ENCODE measurements around the gene MIGA1.
"Not testable (repeated sequence)": the region's sequence is repeated elsewhere in the genome, so short reads cannot be mapped to it uniquely, and the experiment has no call there.

Gene MIGA1

GRCh38 chr1:77803371-77803770, 23.9 kb downstream of the MIGA1 start:
- no peak for DNase-seq

DNA sequence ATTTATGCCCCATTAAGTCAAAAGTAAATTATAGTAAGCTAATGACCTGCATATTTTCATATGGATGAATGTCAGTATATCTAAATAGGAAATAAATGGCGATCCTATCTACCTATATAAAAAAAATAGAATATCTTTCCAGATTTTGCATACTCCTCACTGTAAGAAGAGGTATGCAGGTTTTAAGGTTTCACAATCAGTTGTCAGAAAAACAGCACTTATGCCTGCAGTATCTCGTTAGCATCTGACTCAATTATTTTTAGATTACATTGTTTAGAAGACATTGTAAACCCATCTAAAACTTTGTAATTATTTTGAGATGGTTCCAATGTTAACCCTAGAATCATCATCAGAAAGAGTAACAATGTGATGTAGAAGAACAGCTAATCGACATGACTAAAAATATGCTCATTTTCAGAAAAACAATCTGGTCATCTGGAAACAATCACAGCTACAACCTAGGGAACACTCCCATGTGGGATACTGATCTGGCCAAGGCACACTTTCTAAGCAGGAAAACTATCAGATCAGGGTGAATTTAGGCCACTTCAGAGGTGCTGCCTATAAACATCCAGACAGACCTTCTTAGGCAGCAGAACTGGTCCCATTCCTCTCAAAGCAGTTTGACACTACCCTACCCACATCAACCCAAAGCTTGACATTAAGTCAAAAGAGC, 30.5 kb downstream of the MIGA1 start:
- DNase-seq: not testable (repeated sequence)

GRCh38 chr1:77811589-77811988, 32.1 kb downstream of the MIGA1 start:
- DNase-seq: not testable (repeated sequence)

GRCh38 chr1:77817368-77818209, 38.1 kb downstream of the MIGA1 start:
- no peak for DNase-seq

DNA sequence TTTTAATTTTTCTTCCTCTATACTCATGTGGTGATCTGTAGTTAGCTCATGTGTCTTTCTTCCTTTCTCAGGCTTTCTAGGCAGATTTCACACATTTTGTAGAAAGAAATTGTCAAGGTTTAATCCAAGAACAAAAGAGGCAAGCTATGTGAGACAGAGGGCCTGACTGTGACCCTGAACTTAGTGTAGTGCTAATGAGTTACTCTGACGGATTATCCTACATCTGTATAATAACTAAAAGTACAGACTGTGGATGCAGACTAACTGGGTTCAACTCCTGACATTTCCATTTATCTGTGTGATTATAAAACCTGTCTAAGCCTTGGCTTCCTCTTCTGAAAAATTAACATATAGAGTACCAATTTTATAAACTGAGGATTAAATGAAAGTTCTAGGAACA, 40.7 kb downstream of the MIGA1 start:
- DNase-seq: no peak

GRCh38 chr1:77824079-77824478, 44.6 kb downstream of the MIGA1 start:
- no peak for DNase-seq

GRCh38 chr1:77824694-77825093, 45.2 kb downstream of the MIGA1 start:
- no peak for DNase-seq

DNA sequence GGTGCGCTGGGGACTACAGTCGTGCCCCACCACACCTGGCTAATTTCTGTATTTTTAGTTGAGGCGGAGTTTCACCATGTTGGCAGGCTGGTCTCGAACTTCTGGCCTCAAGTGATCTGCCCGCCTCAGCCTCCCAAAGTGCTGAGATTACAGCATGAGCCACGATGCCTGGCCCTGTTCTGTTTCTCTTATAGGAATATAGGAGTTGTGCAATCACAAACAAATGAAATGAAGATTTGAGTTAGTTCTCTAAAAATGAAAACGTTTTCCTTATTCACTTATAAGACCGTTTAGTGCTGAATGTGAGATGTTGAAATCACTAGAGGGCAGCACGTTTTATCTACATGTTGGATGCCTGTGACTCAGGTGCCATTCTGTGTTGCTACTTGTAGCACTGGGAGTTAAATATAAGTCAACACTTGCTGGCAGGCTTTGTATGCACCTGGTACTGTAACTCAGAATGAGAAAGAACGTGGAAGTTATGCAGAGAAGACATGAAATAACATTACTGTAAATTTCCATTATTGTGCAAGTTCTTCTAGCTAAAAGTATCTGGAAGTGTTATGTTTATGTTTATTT, 45.8 kb downstream of the MIGA1 start:
- no peak for DNase-seq

DNA sequence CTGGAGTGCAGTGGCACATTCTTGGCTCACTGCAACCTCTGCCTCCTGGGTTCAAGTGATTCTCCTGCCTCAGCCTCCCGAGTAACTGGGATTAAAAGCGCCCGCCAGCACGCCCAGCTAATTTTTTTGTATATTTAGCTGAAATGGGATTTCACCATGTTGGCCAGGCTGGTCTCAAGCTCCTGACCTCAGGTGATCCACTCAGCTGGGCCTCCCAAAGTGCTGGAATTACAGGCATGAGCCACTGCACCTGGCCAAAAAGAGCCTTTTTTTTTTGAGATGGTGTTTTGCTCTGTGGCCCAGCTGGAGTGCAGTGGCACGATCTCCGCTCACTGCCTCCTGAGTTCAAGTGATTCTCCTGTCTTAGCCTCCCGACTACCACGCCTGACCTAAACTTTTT, 47.4 kb downstream of the MIGA1 start:
- not testable (repeated sequence) for DNase-seq

GRCh38 chr1:77828098-77828497, 48.6 kb downstream of the MIGA1 start:
- no peak for DNase-seq

GRCh38 chr1:77829851-77830250, 50.4 kb downstream of the MIGA1 start:
- no peak for DNase-seq

DNA sequence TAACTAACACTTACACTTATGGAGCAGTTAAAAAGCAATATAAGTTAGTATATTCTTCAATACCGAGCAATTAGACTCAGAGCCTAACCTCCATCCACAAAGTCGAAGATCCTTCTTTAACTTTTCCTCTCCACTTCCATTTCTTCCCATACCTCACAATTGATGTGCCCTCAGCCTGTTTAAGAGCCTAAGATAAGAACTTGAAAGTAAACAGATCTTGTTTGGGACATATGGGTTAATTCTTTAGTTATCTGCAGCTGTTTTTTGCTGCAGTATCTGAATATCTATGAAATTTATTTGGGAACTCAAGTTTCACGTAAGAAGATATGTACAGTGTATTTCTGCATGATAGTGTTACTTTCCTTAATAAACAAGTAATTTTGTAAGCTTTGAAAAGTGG, 51.5 kb downstream of the MIGA1 start:
- DNase-seq: no peak

DNA sequence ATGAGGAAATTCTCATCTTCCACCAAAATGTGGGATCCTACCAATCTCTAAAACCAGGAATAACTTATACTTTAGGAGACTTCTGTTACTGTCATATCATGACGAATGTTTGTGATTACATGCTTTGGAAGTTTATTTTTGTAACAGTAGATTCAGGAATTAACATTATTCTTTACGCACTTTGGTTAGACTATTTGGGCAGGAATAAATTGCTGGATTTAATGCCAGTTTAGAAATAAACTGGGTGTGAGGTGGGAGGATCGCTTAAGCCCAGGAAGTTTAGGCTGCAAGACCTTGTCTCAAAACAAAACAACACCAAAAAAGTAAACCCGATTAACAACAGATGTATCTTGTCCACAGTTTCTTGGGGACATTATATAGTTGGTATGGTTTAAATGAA, 52.1 kb downstream of the MIGA1 start:
- no peak for DNase-seq

DNA sequence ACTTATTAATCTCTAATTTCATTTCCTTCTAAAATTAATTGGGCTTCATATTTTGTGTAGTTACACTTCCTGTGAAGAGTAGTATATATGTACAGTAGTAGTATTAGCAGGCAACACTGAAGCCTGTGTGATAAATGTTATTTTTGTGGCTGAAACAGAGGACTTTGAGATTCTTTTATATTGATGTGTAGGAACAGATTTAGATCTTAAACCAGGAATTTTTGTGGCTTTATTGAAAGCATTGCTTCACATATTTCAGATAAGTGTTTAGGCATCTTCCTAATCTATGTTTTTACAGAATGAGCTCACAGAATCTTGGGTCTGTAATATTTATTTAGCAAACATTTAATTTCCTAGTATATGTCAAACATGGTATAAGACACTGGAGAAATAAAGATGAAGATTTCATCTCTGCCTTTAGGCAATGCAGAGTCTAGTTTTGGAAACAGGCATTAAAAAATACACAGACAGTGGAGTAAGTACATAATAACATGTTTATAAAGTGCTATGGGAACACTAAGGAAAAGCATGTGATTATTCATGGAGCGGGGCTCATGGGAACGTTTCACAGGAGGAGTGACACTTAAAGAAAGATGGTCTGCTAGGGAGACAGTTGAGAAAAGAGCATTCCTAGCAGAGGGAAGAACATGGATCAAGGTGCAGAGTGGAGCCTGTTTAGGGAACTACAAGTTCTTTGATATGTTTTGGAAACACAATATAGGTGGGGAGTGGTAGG, 52.7 kb downstream of the MIGA1 start:
- no peak for DNase-seq

GRCh38 chr1:77832901-77833300, 53.5 kb downstream of the MIGA1 start:
- DNase-seq: no peak

DNA sequence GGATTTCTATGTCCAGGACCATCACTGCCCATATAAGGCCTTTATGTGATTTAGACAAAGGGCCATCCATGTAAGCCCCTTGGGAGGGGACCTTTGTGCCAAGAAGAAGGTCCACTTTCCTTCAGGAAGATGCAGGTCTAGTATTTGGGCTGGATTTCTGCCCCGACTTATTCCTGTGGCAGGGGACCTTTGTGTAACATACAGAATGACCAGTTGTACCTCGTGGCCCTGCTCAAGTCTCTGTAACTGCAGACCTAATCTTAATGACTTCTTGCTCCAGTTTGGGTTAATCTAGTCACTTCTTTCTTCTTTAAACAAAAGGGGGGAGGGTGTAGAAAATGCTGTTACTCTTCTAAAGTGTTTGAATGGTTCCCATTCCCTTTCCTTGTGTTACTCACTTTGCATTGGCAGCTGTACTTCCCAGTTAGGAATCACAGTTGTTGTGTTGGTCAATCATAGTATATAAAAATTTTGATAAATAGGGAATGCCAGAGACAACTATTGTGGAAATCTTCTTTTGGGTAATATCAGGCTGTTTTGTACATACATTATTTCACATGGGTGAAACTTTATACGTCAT, 54.2 kb downstream of the MIGA1 start:
- no peak for DNase-seq

- DNase-seq: no peak
These were observed 55.4 kb downstream of the MIGA1 start for GRCh38 chr1:77834771-77835334.

- no peak for DNase-seq
These were observed 62.1 kb downstream of the MIGA1 start for GRCh38 chr1:77841574-77841973.

DNA sequence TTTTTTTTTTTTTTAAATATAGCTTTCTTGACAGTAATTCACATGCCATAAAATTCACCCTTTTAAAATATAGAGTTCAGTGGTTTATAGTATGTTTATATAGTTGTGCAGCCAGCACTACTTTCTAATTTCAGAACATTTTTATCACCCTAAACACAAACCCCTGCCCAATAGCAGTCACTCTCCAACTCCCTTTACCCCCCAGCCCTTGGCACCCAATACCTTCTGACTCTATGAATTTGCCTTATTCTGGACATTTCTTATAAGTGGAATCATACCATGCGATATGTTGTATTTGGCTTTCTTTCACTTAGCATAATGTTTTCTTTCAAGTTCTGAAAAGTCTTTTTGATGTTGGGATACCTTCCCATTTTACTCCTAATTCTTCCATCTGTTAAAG, 66.5 kb downstream of the MIGA1 start:
- no peak for DNase-seq

DNA sequence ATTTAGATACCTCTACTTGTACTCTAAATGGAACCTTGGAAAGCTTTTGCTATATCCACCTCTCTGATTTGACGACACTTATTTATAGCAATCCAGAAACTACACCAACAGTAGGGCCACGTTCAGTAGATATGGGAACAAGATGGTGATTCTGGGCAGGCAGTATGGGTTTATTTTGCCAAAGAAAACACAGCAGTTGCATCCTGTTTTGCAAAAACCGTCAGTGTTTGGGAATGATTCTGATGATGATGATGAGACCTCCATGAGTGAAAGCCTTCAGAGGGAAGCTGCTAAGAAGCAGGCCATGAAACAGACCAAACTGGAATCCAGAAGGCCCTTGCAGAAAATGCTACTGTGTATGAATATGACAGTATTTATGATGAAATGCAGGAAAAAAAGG, 67.5 kb downstream of the MIGA1 start:
- DNase-seq: no peak

DNA sequence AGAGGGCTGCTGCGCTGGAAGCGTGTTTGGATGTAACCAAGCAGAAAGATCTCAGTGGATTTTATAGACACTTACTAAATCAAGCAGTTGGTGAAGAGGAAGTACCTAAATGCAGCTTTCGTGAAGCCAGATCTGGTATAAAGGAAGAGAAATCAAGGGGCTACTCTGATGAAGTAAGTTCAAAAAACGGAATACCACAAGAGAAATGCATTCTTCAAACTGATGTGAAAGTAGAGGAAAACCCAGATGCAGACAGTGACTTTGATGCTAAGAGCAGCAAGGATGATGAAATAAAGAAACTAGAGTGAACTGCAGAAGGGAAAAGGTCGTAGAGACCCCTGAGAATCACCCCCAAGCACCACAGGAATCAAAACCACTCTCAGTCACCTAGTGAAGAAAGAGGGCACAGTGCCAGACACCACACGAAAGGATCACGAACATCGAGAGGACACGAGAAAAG, 68.2 kb downstream of the MIGA1 start:
- no peak for DNase-seq

DNA sequence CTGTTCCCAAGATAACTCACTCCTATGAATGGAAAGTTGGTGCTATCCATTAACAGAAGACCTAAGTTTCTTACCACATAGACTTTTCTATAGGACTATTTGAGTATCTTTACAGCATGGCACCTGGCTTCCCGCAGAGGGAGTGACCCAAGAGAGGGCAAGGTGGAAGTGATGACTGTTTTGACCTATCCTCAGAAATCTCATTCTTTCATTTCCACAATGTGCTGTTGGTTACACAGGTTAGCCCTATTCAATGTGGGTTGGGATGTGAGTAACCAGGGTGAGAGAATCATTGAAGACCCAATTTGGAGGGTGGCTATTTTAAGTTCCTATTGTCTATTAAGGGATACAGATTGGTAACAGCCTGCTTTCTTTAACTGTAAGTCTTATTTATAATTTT, 70.6 kb downstream of the MIGA1 start:
- DNase-seq: no peak

GRCh38 chr1:77857552-77857951, 78.1 kb downstream of the MIGA1 start:
- DNase-seq: no peak
